Measurements from ENCODE around the gene U2AF2.
A peak's percentile ranks its signal among the peaks of the same experiment; 100 is the strongest.

U2AF2 gene

GRCh38 chr19:55644191-55644833, 10.5 kb upstream of the U2AF2 start:
- Mint-ChIP-seq H3K4me3 (peak overlapping the region; percentile 87), H3K4me1 (ENCODE audit: low read depth) (peaks cover 56% of the 10 kb centered on the region), H3K36me3 (ENCODE audit: low read depth) (peaks cover 71% of the 10 kb centered on the region), H3K27ac (peak overlapping the region; percentile 99), H3K27me3 (no peaks in the 10 kb centered on the region), H3K9me3 (no peaks in the 10 kb centered on the region)
- no peak for DNase-seq

- Mint-ChIP-seq H3K9me3 (no peaks in the 10 kb centered on the region), H3K4me1 (ENCODE audit: low read depth) (peaks cover 57% of the 10 kb centered on the region), H3K27ac (peak overlapping the region; percentile 99), H3K27me3 (no peaks in the 10 kb centered on the region), H3K4me3 (peak overlapping the region; percentile 87), H3K36me3 (ENCODE audit: low read depth) (peaks cover 68% of the 10 kb centered on the region)
- no peak for DNase-seq
Observed at GRCh38 chr19:55644842-55645511, 9.9 kb upstream of the U2AF2 start.

DNA sequence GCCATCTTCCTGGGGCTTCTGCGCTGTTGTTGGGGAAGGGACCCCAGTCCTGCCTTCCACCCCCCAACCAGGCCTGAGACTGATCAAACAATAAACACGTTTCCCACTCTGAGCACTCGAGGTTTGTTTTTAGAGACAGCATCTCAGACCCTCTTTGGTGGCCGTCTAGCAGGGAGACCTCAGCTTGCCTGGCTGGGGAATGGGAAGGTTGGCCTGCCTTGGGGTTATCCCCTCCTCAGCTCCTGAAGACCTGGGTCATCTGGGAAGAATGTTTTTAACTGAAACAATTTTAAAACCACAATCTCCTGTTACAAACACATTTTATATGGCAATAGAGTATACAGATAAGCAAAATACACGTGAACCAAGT, 9.3 kb upstream of the U2AF2 start:
- no peaks in the 10 kb centered on the region for H3K9me3 Mint-ChIP-seq
- H3K4me3 Mint-ChIP-seq, result peak overlapping the region; percentile 87
- no peak for DNase-seq
- H3K27me3 Mint-ChIP-seq, result no peaks in the 10 kb centered on the region
- H3K27ac Mint-ChIP-seq, result peak overlapping the region; percentile 99
- H3K36me3 Mint-ChIP-seq (ENCODE audit: low read depth), result peaks cover 64% of the 10 kb centered on the region
- H3K4me1 Mint-ChIP-seq (ENCODE audit: low read depth), result peaks cover 57% of the 10 kb centered on the region

DNA sequence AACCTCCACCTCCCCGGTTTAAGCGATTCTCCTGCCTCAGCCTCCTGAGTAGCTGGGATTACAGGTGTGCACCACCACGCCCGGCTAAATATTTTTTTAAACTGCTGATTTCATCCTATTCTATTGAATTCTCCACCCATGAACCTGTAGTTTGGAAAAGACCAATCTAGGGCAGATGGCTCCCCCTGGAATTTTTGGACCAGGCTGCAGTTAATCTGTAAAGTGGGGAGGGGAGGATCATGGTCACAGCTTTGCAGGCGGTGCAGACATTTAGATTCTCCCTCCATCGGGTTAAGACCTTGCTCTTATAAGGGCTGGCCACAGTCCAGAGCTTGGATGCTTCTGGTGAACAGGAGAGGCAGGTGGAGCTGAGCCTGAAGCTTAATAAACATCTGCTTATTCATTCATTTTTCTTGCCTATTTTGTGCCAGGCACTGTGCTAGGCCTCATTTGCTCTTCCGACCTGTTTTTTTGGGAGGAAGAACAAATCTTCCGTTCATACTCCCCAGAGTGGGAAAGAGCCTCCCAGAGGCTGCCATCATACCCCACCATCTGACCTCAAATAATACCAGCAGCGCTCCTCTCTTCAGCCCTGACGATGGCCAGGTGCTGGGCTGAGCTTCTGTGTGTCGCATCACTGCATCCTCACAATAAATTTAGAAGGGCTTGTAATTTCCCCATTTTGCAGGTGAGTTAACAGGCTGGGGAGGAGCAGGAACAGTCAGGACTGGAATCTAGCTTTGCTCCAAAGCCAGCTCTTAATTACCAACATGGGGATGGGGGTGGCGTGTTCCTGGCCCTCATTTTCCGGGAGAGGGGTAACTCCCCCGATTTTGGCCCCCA, 7.7 kb upstream of the U2AF2 start:
- no peak for DNase-seq
- Mint-ChIP-seq H3K36me3 (ENCODE audit: low read depth) (peaks cover 62% of the 10 kb centered on the region), H3K27ac (peak overlapping the region; percentile 90), H3K4me3 (peak overlapping the region; percentile 80), H3K27me3 (no peaks in the 10 kb centered on the region), H3K4me1 (ENCODE audit: low read depth) (peaks cover 59% of the 10 kb centered on the region), H3K9me3 (no peaks in the 10 kb centered on the region)

DNA sequence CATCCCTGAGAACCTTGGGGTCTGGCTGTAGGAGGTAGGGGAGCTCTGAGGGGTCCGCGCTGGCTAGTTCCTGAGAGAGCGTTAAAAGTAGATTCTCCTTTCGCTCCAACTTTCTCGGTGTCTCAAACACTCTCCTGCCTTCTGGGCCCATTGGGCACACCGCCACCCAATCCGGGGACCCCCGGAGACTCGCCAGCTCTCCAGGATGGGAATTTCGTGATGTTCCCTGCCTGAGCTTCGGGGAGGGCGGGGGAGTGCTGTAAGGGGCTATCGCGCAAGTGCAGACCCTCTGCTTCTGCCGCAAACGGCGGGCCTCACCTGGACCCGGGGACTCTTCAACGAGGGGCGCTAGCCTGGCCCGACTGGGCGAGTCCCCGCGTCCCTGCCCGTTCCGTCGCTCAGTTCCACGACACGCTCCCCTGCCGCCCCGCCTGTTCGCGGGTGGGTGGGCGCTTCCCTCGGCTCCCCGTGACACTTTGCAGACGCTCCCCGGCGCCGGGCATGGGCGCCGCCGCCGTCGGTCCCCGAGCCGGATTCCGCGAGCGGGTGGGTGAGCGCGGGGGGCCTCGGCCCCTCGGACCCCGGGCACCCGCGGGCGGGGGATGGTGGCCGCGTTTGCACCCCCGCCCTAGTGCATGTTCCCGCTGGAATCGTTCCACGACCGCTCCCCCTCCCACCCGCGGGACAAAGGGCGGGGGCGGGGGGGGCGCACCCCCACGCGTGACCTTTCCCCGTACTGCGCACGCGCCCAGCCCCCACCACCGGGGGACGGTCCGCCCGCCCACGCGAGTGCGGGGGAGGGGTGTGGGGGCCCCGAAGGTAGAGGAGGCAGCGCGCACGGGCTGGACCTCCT, 6.9 kb upstream of the U2AF2 start, which contains the start of gene CCDC106:
CCDC106 (plus strand) TSS at position 481 of the 853 bp plus-strand sequence. CDS start 835 bp downstream, outside the sequence.
- H3K36me3 Mint-ChIP-seq (ENCODE audit: low read depth), result peaks cover 63% of the 10 kb centered on the region
- H3K27ac Mint-ChIP-seq, result peak within 1 kb of the TSS; percentile 90
- no peaks in the 10 kb centered on the region for H3K9me3 Mint-ChIP-seq

DNA sequence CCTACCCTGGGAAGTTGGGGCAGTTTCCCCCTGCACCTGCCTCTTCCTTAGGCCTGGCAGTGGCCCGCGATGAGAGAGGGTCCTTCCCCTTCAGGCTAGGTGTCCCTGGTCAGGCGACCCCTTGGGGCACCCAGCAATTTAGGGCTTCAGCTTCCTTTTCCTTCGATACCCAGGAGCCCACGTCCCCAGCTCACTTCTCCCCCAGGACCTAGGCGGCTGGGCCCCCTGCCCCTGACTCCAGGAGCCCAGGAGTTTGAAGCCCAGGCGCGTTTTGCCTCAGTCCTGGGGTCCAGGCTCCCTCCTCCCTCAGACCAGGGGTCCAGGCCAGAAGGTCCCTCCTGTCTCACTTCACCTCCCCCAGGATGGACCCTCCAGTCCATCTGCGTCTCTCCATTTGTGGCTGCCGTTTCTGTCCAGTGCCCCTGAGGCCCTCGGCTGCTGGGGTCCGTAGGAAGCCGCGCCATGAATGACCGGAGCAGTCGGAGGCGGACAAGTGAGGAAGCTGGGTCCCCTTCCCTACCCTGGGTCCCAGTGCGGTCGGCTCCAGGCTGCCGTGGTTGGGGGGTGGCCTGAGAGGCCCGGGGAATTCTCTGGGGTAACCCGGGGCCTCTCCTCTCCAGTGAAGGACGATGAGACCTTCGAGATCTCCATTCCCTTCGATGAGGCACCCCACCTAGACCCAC, 6.1 kb upstream of the U2AF2 start:
- Mint-ChIP-seq H3K36me3 (ENCODE audit: low read depth) (peaks cover 57% of the 10 kb centered on the region), H3K4me1 (ENCODE audit: low read depth) (peaks cover 54% of the 10 kb centered on the region), H3K27me3 (no peaks in the 10 kb centered on the region), H3K9me3 (no peaks in the 10 kb centered on the region), H3K4me3 (peak overlapping the region; percentile 74), H3K27ac (peak overlapping the region; percentile 80)
- DNase-seq, result no peak

More for the DNA sequence above, 6.9 kb upstream of the U2AF2 start, which contains the start of gene CCDC106:
- Mint-ChIP-seq H3K4me1 (ENCODE audit: low read depth) (peaks cover 57% of the 10 kb centered on the region), H3K27me3 (no peaks in the 10 kb centered on the region), H3K4me3 (peak within 1 kb of the TSS; percentile 80)
- peak; percentile 75 for DNase-seq

DNA sequence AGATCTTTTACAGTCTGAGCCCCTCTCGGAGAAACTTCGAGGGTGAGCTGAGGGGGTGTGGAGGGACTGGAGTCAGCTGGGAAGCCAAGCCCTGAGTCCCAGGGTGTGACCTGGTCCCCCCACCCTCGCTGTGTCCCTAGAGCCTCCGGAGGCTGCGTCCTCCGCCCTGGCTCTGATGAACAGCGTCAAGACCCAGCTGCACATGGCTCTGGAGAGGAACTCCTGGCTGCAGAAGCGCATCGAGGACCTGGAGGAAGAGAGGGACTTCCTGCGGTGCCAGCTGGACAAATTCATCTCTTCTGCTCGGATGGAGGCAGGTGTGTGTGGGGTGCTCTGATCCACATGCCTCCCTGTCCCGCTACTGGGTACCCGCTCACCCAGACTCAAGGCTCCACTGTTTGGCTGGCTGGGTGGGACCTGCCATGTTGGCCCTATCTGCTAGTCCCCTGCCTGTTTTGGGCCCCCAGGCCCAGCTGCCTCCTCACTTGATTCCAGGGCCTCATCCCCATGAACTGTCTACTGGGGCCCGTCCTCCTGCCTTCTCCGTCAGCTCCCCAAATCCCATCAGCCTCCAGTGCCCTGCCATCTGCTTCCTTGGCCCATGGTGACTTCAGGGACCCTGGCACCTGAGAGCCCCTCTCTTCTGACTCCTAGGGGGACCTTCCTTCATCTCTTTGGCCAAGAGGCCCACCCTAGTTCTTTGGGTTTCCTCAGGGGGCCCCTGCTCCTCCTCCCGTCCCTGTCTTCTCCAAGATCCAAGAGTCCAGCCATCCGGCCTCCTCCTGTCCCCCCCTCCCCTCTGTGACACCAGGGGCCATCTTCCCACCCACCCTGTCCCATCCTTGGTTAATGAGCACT, 5.3 kb upstream of the U2AF2 start:
- Mint-ChIP-seq H3K36me3 (ENCODE audit: low read depth) (peaks cover 56% of the 10 kb centered on the region), H3K27me3 (no peaks in the 10 kb centered on the region), H3K9me3 (no peaks in the 10 kb centered on the region), H3K4me1 (ENCODE audit: low read depth) (peaks cover 53% of the 10 kb centered on the region), H3K27ac (peak overlapping the region; percentile 72), H3K4me3 (peak overlapping the region; percentile 74)
- no peak for DNase-seq

- peaks cover 51% of the 10 kb centered on the region for H3K36me3 Mint-ChIP-seq (ENCODE audit: low read depth)
- H3K27ac Mint-ChIP-seq, result peak overlapping the region; percentile 64
- peak overlapping the region; percentile 33 for H3K4me3 Mint-ChIP-seq
- H3K9me3 Mint-ChIP-seq, result no peaks in the 10 kb centered on the region
- no peak for DNase-seq
- H3K27me3 Mint-ChIP-seq, result no peaks in the 10 kb centered on the region
- peaks cover 48% of the 10 kb centered on the region for H3K4me1 Mint-ChIP-seq (ENCODE audit: low read depth)
Observed at GRCh38 chr19:55650126-55650557, 4.7 kb upstream of the U2AF2 start.

GRCh38 chr19:55650602-55651230, 4.1 kb upstream of the U2AF2 start:
- H3K27me3 Mint-ChIP-seq, result no peaks in the 10 kb centered on the region
- peaks cover 50% of the 10 kb centered on the region for H3K36me3 Mint-ChIP-seq (ENCODE audit: low read depth)
- H3K4me1 Mint-ChIP-seq (ENCODE audit: low read depth), result peaks cover 43% of the 10 kb centered on the region
- H3K27ac Mint-ChIP-seq, result peak overlapping the region; percentile 64
- peak overlapping the region; percentile 33 for H3K4me3 Mint-ChIP-seq
- no peaks in the 10 kb centered on the region for H3K9me3 Mint-ChIP-seq
- no peak for DNase-seq

DNA sequence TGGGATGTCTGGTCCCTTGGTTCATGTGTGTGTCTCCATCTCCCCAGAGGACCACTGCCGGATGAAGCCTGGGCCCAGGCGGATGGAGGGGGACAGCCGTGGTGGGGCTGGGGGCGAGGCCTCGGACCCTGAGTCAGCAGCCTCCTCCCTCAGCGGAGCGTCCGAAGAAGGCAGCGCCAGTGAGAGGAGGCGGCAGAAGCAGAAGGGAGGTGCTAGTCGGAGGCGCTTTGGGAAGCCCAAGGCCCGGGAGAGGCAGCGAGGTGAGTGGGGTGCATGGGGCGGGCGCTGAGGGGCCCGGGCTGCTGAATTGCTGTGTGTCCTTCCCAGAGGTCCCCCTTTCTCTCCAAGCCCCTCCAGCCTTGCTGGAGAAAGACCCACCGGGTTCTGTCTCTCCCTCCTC, 3.6 kb upstream of the U2AF2 start:
- Mint-ChIP-seq H3K36me3 (ENCODE audit: low read depth) (peaks cover 51% of the 10 kb centered on the region), H3K9me3 (no peaks in the 10 kb centered on the region), H3K4me3 (no peak overlapping the region), H3K4me1 (ENCODE audit: low read depth) (peaks cover 41% of the 10 kb centered on the region), H3K27ac (peak overlapping the region; percentile 64), H3K27me3 (no peaks in the 10 kb centered on the region)
- no peak for DNase-seq

- DNase-seq, result no peak
- peak overlapping the region; percentile 66 for H3K27ac Mint-ChIP-seq
- H3K4me1 Mint-ChIP-seq (ENCODE audit: low read depth), result peaks cover 40% of the 10 kb centered on the region
- no peaks in the 10 kb centered on the region for H3K27me3 Mint-ChIP-seq
- H3K9me3 Mint-ChIP-seq, result no peaks in the 10 kb centered on the region
- H3K36me3 Mint-ChIP-seq (ENCODE audit: low read depth), result peaks cover 51% of the 10 kb centered on the region
- peak overlapping the region; percentile 38 for H3K4me3 Mint-ChIP-seq
Observed at GRCh38 chr19:55652311-55653128, 2.3 kb upstream of the U2AF2 start.
